AG20443 (cell line): Measurements from ENCODE around the gene SGCE.

Source experiments
- DNase-seq: peaks from one replicate; pipeline ENCODE4 v3.0.0; 2012; ENCODE audit warnings: low spot score, mixed read lengths

SGCE gene

GRCh38 chr7:94565247-94565894, 90.6 kb downstream of the SGCE start:
- DNase-seq, result no peak

GRCh38 chr7:94562525-94562924, 93.4 kb downstream of the SGCE start:
- DNase-seq, result peak; percentile 16

- DNase-seq, result peak; percentile 11
Observed at GRCh38 chr7:94561841-94562514, 94.0 kb downstream of the SGCE start.

GRCh38 chr7:94559972-94560371, 96.0 kb downstream of the SGCE start:
- no peak for DNase-seq

GRCh38 chr7:94557215-94557614, 98.7 kb downstream of the SGCE start:
- no peak for DNase-seq

GRCh38 chr7:94556028-94556427, 99.9 kb downstream of the SGCE start:
- no peak for DNase-seq

DNA sequence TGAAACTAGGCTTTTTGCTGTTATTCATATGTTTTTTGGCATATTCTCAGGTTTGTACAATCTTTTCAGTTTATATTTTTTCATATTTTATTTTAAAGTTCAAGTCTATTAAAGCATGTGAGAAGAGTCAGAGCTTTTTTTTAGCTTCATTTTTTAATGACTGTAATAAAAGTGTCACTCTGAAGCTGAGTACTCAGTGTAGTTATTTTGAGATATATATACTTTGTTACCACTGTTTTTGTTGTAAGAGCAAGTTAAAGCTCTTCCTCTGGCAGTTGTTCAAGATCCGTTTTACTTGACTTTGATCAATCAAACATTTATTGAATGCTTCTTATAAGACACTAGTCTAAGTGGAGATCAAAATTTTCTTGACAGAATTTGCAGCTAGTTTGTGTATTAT, 108.8 kb downstream of the SGCE start:
- DNase-seq, result no peak

DNA sequence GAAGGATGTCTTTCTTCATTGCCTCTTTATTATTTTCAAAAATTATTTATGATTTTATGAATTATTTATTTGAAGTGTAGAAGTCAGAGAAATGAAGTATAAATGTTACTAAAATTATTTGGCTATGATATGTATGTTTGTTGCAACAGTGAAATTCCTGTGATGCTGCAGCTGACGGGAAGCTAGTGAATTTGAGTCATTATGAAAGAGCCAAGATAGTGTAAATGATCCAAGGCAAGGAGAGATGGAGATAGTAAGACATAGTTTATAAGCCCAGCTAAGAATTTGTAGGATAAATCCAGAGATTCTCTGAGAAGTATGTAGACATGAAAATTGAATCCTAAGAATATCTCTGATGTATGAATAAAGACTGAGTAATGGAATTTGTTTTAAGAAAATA, 115.5 kb downstream of the SGCE start:
- no peak for DNase-seq
